ENCODE results near the gene IFT20. TPM values are rescaled to one million over a fixed set of nuclear protein-coding genes. Genes with fewer than 3 reads are reported as not detected.
"Not testable (repeated sequence)": the region's sequence is repeated elsewhere in the genome, so short reads cannot be mapped to it uniquely, and the experiment has no call there.

Gene IFT20
- total RNA-seq, 4 donors from 2014 or later, result 22.6 to 40.8 (median 26.7) TPM

GRCh38 chr17:28298449-28298848 lies 36.8 kb downstream of the IFT20 start:
- no peak for DNase-seq (ENCODE audit: low spot score in 2 of 2)
- intact Hi-C loops (cut with DNase I; ENCODE audit: low total_unique reads), result no loop called here
- no peak for TF ChIP-seq CTCF (IDR thresholded peaks at IDR 0.05)
- no peak for TF ChIP-seq POLR2A (IDR thresholded peaks at IDR 0.05)
- no peak overlapping the region for H3K4me3 ChIP-seq (ENCODE audit: low read depth, poor library complexity, severe bottlenecking)
- 88 to 90% methylated on average over 3 of the region's 3 CpGs for WGBS, 2 donors

GRCh38 chr17:28295677-28296578 lies 39.3 kb downstream of the IFT20 start:
- 50 to 60% methylated on average over 3 of the region's 3 CpGs for WGBS, 2 donors
- intact Hi-C loops (cut with DNase I; ENCODE audit: low total_unique reads), result no loop called here
- H3K4me3 ChIP-seq (ENCODE audit: low read depth, poor library complexity, severe bottlenecking), result no peak overlapping the region
- TF ChIP-seq CTCF (IDR thresholded peaks at IDR 0.05) (no peak), POLR2A (IDR thresholded peaks at IDR 0.05) (no peak)
- no peak for DNase-seq (ENCODE audit: low spot score in 2 of 2)

- no peak for DNase-seq (ENCODE audit: low spot score in 2 of 2)
- no peak for TF ChIP-seq CTCF (IDR thresholded peaks at IDR 0.05)
- no peak for TF ChIP-seq POLR2A (IDR thresholded peaks at IDR 0.05)
- no peak overlapping the region for H3K4me3 ChIP-seq (ENCODE audit: low read depth, poor library complexity, severe bottlenecking)
- intact Hi-C loops (cut with DNase I; ENCODE audit: low total_unique reads), result no loop called here
- 81 to 93% methylated on average over 6 of the region's 6 CpGs for WGBS, 2 donors
Observed at GRCh38 chr17:28293994-28294393, 41.3 kb downstream of the IFT20 start.

GRCh38 chr17:28292878-28293277 lies 42.4 kb downstream of the IFT20 start:
- WGBS, 2 donors, result 80 to 84% methylated on average over 12 of the region's 12 CpGs
- DNase-seq (ENCODE audit: low spot score in 2 of 2); H3K4me3 ChIP-seq (ENCODE audit: low read depth, poor library complexity, severe bottlenecking); intact Hi-C loops (cut with DNase I; ENCODE audit: low total_unique reads): not testable (repeated sequence)

GRCh38 chr17:28291780-28292330 lies 43.4 kb downstream of the IFT20 start:
- intact Hi-C loops (cut with DNase I; ENCODE audit: low total_unique reads), result no loop called here
- WGBS, 2 donors, result 64 to 70% methylated on average over 1 of the region's 1 CpG
- H3K4me3 ChIP-seq (ENCODE audit: low read depth, poor library complexity, severe bottlenecking), result no peak overlapping the region
- no peak for DNase-seq (ENCODE audit: low spot score in 2 of 2)
- TF ChIP-seq CTCF (IDR thresholded peaks at IDR 0.05) (no peak), POLR2A (IDR thresholded peaks at IDR 0.05) (no peak)

- DNase-seq (ENCODE audit: low spot score in 2 of 2), result no peak
- no peak overlapping the region for H3K4me3 ChIP-seq (ENCODE audit: low read depth, poor library complexity, severe bottlenecking)
- intact Hi-C loops (cut with DNase I; ENCODE audit: low total_unique reads), result no loop called here
- WGBS, 2 donors, result 58 to 81% methylated on average over 2 of the region's 2 CpGs
- TF ChIP-seq CTCF (IDR thresholded peaks at IDR 0.05), result no peak
- TF ChIP-seq POLR2A (IDR thresholded peaks at IDR 0.05), result no peak
Observed at GRCh38 chr17:28290703-28291102, 44.6 kb downstream of the IFT20 start.

Measured in lower leg skin (tissue), 4 donors.